HEK293 (cell line): ENCODE measurements around the gene FAM167B.

Experiments
- CTCF ChIA-PET: fragments of 350-600 bp; formaldehyde crosslinking; extraction: SDS; loops from one replicate; lab custom pipeline; 2021; ENCODE audit warnings: antibody characterized with exemption; lab: Yijun Ruan, JAX
- POLR2A ChIA-PET: fragments of 300-600 bp; formaldehyde crosslinking; extraction: SDS; loops from one replicate; lab custom pipeline; 2020; ENCODE audit warnings: antibody characterized with exemption, inconsistent platforms; lab: Yijun Ruan, JAX
- H3K27ac ChIP-seq: fragments of 200-500 bp; sonication (Bioruptor generic); 2 replicates; pipeline ENCODE4 v1.5.1; 2014; ENCODE audit warnings: low read depth, low read length, control low read depth, inconsistent platforms; ENCODE audit errors: extremely low read depth
- H3K36me3 ChIP-seq, 2 experiments: fragments of 200-500 bp in 1 of 2; sonication (Bioruptor generic) in 1 of 2; 1 replicate in 1 of 2; 2 replicates in 1 of 2; pipeline ENCODE4 v1.5.1; 2014 to 2017; ENCODE audit warnings: inconsistent platforms in 2 of 2, low read length in 2 of 2; ENCODE audit not compliant: control insufficient read depth in 2 of 2, insufficient read depth in 1 of 2
- H3K4me1 ChIP-seq: fragments of 200-500 bp; sonication (Bioruptor generic); 2 replicates; pipeline ENCODE4 v1.5.1; 2014; ENCODE audit warnings: mild to moderate bottlenecking, low read length, inconsistent platforms; ENCODE audit not compliant: control insufficient read depth, insufficient read depth
- H3K4me3 ChIP-seq: 2 replicates; pipeline ENCODE4 v1.5.1; 2011; ENCODE audit warnings: low read depth, mild to moderate bottlenecking, control low read depth, low read length, moderate library complexity
- H3K9me3 ChIP-seq: fragments of 200-500 bp; sonication (Bioruptor generic); 2 replicates; pipeline ENCODE4 v1.5.1; 2014; ENCODE audit warnings: low read depth, low read length, inconsistent platforms; ENCODE audit not compliant: control insufficient read depth, insufficient read depth
- CTCF ChIP-seq: fragments of 450-650 bp; formaldehyde crosslinking; IDR thresholded peaks from 2 replicates; pipeline ENCODE4 v1.5.1; 2016; ENCODE audit warnings: missing biosample characterization, missing genetic modification characterization
- GFI1B ChIP-seq: fragments of 450-650 bp; formaldehyde crosslinking; IDR thresholded peaks from 2 replicates; pipeline ENCODE4 v1.5.1; 2016; ENCODE audit warnings: missing biosample characterization, missing genetic modification characterization
- PRDM2 ChIP-seq: fragments of 450-650 bp; formaldehyde crosslinking; IDR thresholded peaks from 2 replicates; pipeline ENCODE4 v1.5.1; 2016; ENCODE audit warnings: missing biosample characterization, missing genetic modification characterization, borderline replicate concordance
- RBAK ChIP-seq: fragments of 450-650 bp; formaldehyde crosslinking; IDR thresholded peaks from 2 replicates; pipeline ENCODE4 v1.5.1; 2016; ENCODE audit warnings: missing biosample characterization, missing genetic modification characterization
- REST ChIP-seq: fragments of 450-650 bp; formaldehyde crosslinking; IDR thresholded peaks from 2 replicates; pipeline ENCODE4 v1.5.1; 2016; ENCODE audit warnings: missing biosample characterization, missing genetic modification characterization
- TRIM28 ChIP-seq: IDR thresholded peaks from 2 replicates; pipeline ENCODE4 v1.6.1; 2011; ENCODE audit warnings: low read length, control low read depth, borderline replicate concordance
- ZNF112 ChIP-seq: fragments of 450-650 bp; formaldehyde crosslinking; IDR thresholded peaks from 2 replicates; pipeline ENCODE4 v1.5.0; 2017; ENCODE audit warnings: missing biosample characterization, missing genetic modification characterization
- ZNF132 ChIP-seq: fragments of 450-650 bp; formaldehyde crosslinking; IDR thresholded peaks from 2 replicates; pipeline ENCODE4 v1.5.1; 2017; ENCODE audit warnings: missing biosample characterization, missing genetic modification characterization, borderline replicate concordance
- ZNF174 ChIP-seq: fragments of 450-650 bp; formaldehyde crosslinking; IDR thresholded peaks from 2 replicates; pipeline ENCODE4 v1.5.0; 2017; ENCODE audit warnings: missing biosample characterization, mild to moderate bottlenecking, missing genetic modification characterization
- ZNF350 ChIP-seq: fragments of 450-650 bp; formaldehyde crosslinking; IDR thresholded peaks from 2 replicates; pipeline ENCODE4 v1.5.0; 2017; ENCODE audit warnings: missing biosample characterization, mild to moderate bottlenecking, missing genetic modification characterization
- ZNF416 ChIP-seq: fragments of 450-650 bp; formaldehyde crosslinking; IDR thresholded peaks from 2 replicates; pipeline ENCODE4 v1.5.1; 2016; ENCODE audit warnings: missing biosample characterization, missing genetic modification characterization
- ZNF426 ChIP-seq: fragments of 450-650 bp; formaldehyde crosslinking; IDR thresholded peaks from 2 replicates; pipeline ENCODE4 v1.5.1; 2017; ENCODE audit warnings: missing biosample characterization, missing genetic modification characterization, mild to moderate bottlenecking, inconsistent platforms, moderate library complexity
- ZNF433 ChIP-seq: fragments of 450-650 bp; formaldehyde crosslinking; IDR thresholded peaks from 2 replicates; pipeline ENCODE4 v1.5.1; 2016; ENCODE audit warnings: missing biosample characterization, missing genetic modification characterization, low read depth
- ZNF514 ChIP-seq: fragments of 450-650 bp; formaldehyde crosslinking; IDR thresholded peaks from 2 replicates; pipeline ENCODE4 v1.5.1; 2016; ENCODE audit warnings: missing biosample characterization, missing genetic modification characterization
- ZNF791 ChIP-seq: fragments of 450-650 bp; formaldehyde crosslinking; IDR thresholded peaks from 2 replicates; pipeline ENCODE4 v1.5.1; 2016; ENCODE audit warnings: missing biosample characterization, missing genetic modification characterization

FAM167B gene

GRCh38 chr1:32223683-32224082 lies 23.3 kb upstream of the FAM167B start:
- Histone ChIP-seq H3K27ac (no peak overlapping the region), H3K4me1 (peaks cover 2% of the 10 kb centered on the region; the same call in 1 of the 2 replicates), H3K9me3 (no peaks in the 10 kb centered on the region), H3K4me3 (no peak overlapping the region), H3K36me3 (peaks cover 30 to 76% of the 10 kb centered on the region in 2 experiments)
- ChIA-PET POLR2A (interaction anchor here (0.6 to 1.5 kb wide), 5 partner anchors 14 to 958 kb away, joined by 3 to 6 read pairs (median 3); partner anchors contain the start of gene MARCKSL1), CTCF (interaction anchor here (0.9 to 2.4 kb wide), 3 partner anchors 8 to 28 kb away, joined by 3 to 12 read pairs (median 4); no protein-coding TSS in a partner anchor)
- TF ChIP-seq ZNF514 (tag by site-specific recombination) = no peak
- no peak for TF ChIP-seq PRDM2
- no peak for TF ChIP-seq REST (tag by site-specific recombination)
- no peak for TF ChIP-seq ZNF350 (tag by site-specific recombination)
- TF ChIP-seq ZNF132 = no peak
- TF ChIP-seq CTCF (tag by site-specific recombination) = no peak
- TF ChIP-seq RBAK (tag by site-specific recombination) = no peak
- no peak for TF ChIP-seq ZNF791
- no peak for TF ChIP-seq ZNF433
- TF ChIP-seq ZNF112 (tag by site-specific recombination) = no peak
- TF ChIP-seq TRIM28 = no peak
- TF ChIP-seq GFI1B (tag by site-specific recombination) = no peak
- TF ChIP-seq ZNF416 (tag by site-specific recombination) = no peak
- TF ChIP-seq ZNF426 (tag by site-specific recombination) = no peak
- TF ChIP-seq ZNF174 = no peak
